K562 (cell line): ENCODE measurements around the gene GLB1L3. TPM values are rescaled to one million over a fixed set of nuclear protein-coding genes. Genes with fewer than 3 reads are reported as not detected.

Experiments used
- GABPA ChIP-seq: fragments of 200-800 bp; sonication (Bioruptor generic); conservative IDR thresholded peaks from 2 replicates; pipeline ENCODE4 v1.6.1; 2016; ENCODE audit warnings: low read depth, missing genetic modification characterization, missing compliant biosample characterization
- HMG20A ChIP-seq: fragments of 450-650 bp; formaldehyde crosslinking; conservative IDR thresholded peaks from 2 replicates; pipeline ENCODE4 v1.4.0; 2020; ENCODE audit warnings: mild to moderate bottlenecking, mixed read lengths
- KDM1A ChIP-seq, 2 experiments: fragments of 450-650 bp; IDR thresholded peaks; 2 replicates each; pipeline ENCODE4 v1.6.1; 2016; ENCODE audit warnings: mild to moderate bottlenecking in 2 of 2
- RREB1 ChIP-seq: fragments of 250-450 bp; sonication (Bioruptor Pico); IDR thresholded peaks from 2 replicates; pipeline ENCODE4 v1.4.0; 2020
- ZZZ3 ChIP-seq: fragments of 450-650 bp; IDR thresholded peaks from 2 replicates; pipeline ENCODE4 v1.6.1; 2016; ENCODE audit warnings: antibody characterized with exemption, mild to moderate bottlenecking, moderate library complexity
- polyA plus RNA-seq, 8 experiments: library from polyadenylated mRNA; depleted of rRNA in 4 of 8; stranded (reverse) in 5 of 8; unstranded in 3 of 8; fragments of >200 nt; fragmentation: Nextera tagmentation in 2 of 8; fragmentation: Illumina TruSeq in 1 of 8; extraction: Ambion mirVana in 2 of 8; extraction: Trizol in 1 of 8; gene quantifications; 2 replicates each; pipeline versions ENCODE4 v1.2.1 to v1.2.3, GENCODE V29; 2011 to 2014; ENCODE audit warnings: inconsistent platforms in 1 of 8, missing spikeins in 1 of 8
- total RNA-seq, 7 experiments: library from RNA; depleted of rRNA in 6 of 7; stranded (reverse); fragments of >200 nt in 6 of 7; fragmentation: Illumina TruSeq in 2 of 7; extraction: Trizol in 2 of 7; gene quantifications; 2 replicates each; pipeline versions ENCODE4 v1.2.1 to v1.2.3, GENCODE V29; 2011 to 2021; ENCODE audit warnings: low replicate concordance in 1 of 7

GLB1L3 gene
- total and polyA plus RNA-seq, 9 of the 15 experiments (the other 6 are each of a cell fraction or from before 2014, with no cell fraction given): 0.18 to 3.3 (median 0.49) TPM

- TF ChIP-seq RREB1 (CRISPR knock-in tag): no peak
- TF ChIP-seq HMG20A (CRISPR knock-in tag): no peak
- TF ChIP-seq KDM1A (IDR thresholded peaks at IDR 0.05): no peak
- no peak for TF ChIP-seq ZZZ3
- no peak for TF ChIP-seq GABPA (tag)
These were observed 82.1 kb downstream of the GLB1L3 start (continued) for GRCh38 chr11:134358165-134358855.
